Lower lobe of right lung (tissue), 2 donors: ENCODE measurements around the gene TFE3. TPM values are rescaled to one million over a fixed set of nuclear protein-coding genes. Genes with fewer than 3 reads are reported as not detected.
A peak's percentile ranks its signal among the peaks of the same experiment; 100 is the strongest.

Source experiments
- ATAC-seq, 2 donors: fragments of 200-7000 bp; cut with Tn5 transposase; one replicate each; pipeline ENCODE4 v1.9.1; 2020 to 2022; ENCODE audit warnings: mild to moderate bottlenecking in 2 of 2, moderate library complexity in 2 of 2
- DNase-seq: peaks from one replicate; pipeline ENCODE4 v3.0.0-alpha.2; 2020
- H3K27ac ChIP-seq: fragments of 200-600 bp; one replicate; pipeline ENCODE4 v1.8.0; 2022
- H3K27me3 ChIP-seq: fragments of 200-600 bp; one replicate; pipeline ENCODE4 v1.8.0; 2022; ENCODE audit warnings: low read depth
- H3K36me3 ChIP-seq: fragments of 200-600 bp; one replicate; pipeline ENCODE4 v1.8.0; 2022; ENCODE audit warnings: mild to moderate bottlenecking
- H3K4me1 ChIP-seq: fragments of 200-600 bp; one replicate; pipeline ENCODE4 v1.8.0; 2022
- H3K4me3 ChIP-seq: fragments of 200-600 bp; one replicate; pipeline ENCODE4 v1.8.0; 2022; ENCODE audit warnings: mild to moderate bottlenecking
- H3K9me3 ChIP-seq: fragments of 200-600 bp; one replicate; pipeline ENCODE4 v1.8.0; 2022
- intact Hi-C: fragments of 100-400 bp; cut with DNase I; formaldehyde crosslinking; loops from one replicate; pipeline ENCODE4 v1.11.0; 2022
- total RNA-seq: library from RNA; stranded (reverse); fragmentation: NEBNext Ultra II Directional; extraction: Animal tissue kit (Norgen Biotek cat#: 25700); gene quantifications from one replicate; pipeline ENCODE4 v1.2.1, GENCODE V29; 2021
- TF ChIP-seq, protein P1 (sequence below): fragments of 200-600 bp; IDR thresholded peaks from one replicate; pipeline ENCODE4 v1.8.0; 2022; ENCODE audit warnings: antibody characterized with exemption, mild to moderate bottlenecking
- donor health status: DM: no; HTN: yes; CAD: no; lungs with severe emphysema.

The TFE3 gene
- total RNA-seq, 1 donor from 2014 or later, result 51.4 TPM

- DNase-seq (no peak), ATAC-seq (no peak)
- no peaks in the 10 kb centered on the region for H3K4me1 ChIP-seq
- no peak overlapping the region for H3K27ac ChIP-seq
- TF ChIP-seq, protein P1, sequence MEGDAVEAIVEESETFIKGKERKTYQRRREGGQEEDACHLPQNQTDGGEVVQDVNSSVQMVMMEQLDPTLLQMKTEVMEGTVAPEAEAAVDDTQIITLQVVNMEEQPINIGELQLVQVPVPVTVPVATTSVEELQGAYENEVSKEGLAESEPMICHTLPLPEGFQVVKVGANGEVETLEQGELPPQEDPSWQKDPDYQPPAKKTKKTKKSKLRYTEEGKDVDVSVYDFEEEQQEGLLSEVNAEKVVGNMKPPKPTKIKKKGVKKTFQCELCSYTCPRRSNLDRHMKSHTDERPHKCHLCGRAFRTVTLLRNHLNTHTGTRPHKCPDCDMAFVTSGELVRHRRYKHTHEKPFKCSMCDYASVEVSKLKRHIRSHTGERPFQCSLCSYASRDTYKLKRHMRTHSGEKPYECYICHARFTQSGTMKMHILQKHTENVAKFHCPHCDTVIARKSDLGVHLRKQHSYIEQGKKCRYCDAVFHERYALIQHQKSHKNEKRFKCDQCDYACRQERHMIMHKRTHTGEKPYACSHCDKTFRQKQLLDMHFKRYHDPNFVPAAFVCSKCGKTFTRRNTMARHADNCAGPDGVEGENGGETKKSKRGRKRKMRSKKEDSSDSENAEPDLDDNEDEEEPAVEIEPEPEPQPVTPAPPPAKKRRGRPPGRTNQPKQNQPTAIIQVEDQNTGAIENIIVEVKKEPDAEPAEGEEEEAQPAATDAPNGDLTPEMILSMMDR, result no peak
- H3K9me3 ChIP-seq, result no peaks in the 10 kb centered on the region
- H3K4me3 ChIP-seq, result no peak overlapping the region
- no peaks in the 10 kb centered on the region for H3K27me3 ChIP-seq
- H3K36me3 ChIP-seq, result peaks cover under 1% of the 10 kb centered on the region
- intact Hi-C loops, result no loop called here
These were observed 39.5 kb downstream of the TFE3 start for GRCh38 chrX:49003696-49004095.

DNA sequence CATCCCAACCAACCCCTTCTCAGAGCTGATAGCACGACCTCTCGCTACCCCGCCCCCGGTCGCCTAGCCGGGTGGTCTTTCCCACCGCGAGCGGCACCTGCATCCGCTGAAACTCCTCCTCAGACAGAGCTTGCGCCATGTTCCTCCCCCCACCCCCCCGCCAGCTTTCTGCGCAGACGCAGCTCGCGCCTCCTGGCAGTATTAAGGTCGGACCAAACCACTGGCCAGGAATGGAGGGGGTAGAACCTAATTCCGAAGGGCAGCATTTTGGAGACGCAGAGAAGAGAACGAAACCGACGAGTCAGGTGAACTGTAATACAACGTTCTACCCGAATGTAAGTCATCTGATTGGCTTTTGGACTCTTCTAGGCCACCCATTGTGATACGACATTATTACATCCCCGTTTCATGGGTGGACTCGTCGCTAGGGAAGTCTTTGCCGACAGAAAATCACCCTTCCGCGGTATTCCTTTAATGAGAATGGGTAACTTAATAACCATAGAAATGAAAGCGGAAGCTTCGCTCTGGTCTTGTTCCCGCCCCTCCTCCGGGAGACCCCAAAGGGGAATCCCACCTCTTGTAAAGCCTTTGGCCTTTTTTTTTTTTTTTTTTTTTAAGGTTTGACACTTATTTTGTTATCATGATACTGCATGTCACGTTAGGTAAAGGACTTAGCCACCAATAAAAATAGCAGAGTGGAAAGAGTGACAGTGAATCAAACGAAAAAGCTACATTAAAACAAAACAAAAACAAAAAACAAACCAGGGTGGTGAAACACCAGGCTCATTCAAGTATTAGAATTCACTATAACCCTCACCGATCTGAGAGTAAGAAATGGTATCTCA, 40.8 kb downstream of the TFE3 start, which contains the start of gene GRIPAP1:
TSS of gene GRIPAP1 (minus strand) at position 174 of the 845 bp plus-strand sequence. CDS start at position 139, 35 bp downstream.
- peak; percentile 67 for DNase-seq
- ATAC-seq, result peak; percentile 96 to 97
- Histone ChIP-seq H3K27ac (peak within 1 kb of the TSS; percentile 88), H3K4me3 (peak within 1 kb of the TSS; percentile 74), H3K36me3 (peaks cover 11% of the 10 kb centered on the region), H3K4me1 (no peaks in the 10 kb centered on the region), H3K27me3 (no peaks in the 10 kb centered on the region), H3K9me3 (no peaks in the 10 kb centered on the region)
- TF ChIP-seq, protein P1, result no peak
- intact Hi-C loops, result no loop called here

DNA sequence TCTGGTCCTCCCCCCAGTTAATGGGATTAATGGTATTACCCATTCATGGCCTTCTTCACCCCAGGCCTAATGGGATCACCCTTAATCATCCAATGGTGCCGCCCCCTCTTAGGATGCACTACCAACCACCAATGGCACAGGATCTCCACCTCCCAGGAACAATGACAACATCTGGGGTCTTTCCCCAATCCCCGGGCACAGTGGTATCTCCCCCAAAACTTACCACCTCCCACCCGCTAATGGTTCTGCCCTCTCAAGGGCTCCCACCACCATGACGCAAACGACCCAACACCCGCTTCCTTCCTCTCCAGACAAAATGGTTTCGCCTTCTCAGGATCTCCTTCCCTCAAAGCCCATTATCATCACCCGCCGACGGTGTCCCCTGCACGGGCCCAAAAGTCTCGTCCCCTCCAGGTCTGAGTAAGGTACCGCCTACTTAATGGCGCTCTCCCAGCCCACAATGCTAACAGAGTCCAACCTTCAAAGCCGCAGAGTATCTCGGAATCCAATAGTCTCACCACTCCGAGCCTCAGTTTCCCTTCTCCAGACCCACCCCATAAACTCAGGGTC, 41.6 kb downstream of the TFE3 start:
- Histone ChIP-seq H3K27ac (peak overlapping the region; percentile 88), H3K27me3 (no peaks in the 10 kb centered on the region), H3K9me3 (no peaks in the 10 kb centered on the region), H3K4me1 (no peaks in the 10 kb centered on the region), H3K36me3 (peaks cover 18% of the 10 kb centered on the region), H3K4me3 (peak overlapping the region; percentile 74)
- DNase-seq, result peak; percentile 43
- intact Hi-C loops, result no loop called here
- TF ChIP-seq, protein P1, result no peak
- peak; percentile 52 to 59 for ATAC-seq

DNA sequence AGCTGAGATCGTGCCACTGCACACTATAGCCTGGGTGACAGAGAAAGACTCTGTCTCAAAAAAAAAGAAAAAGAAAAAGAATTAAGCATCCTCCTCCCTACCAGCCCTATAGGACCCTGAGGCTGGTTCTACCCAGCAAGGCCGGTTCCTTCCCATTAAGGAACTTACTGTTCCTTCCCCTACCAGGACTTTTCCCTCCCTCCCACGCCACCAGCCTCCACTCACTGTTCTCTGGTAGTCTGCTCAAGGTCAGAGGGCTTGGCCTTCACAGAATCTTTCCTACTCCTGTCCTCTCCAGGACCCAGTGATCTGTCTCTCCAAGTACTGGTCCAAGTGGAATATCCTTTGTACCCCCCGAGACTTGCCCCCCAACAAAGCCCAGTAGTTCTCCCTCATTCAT, 42.5 kb downstream of the TFE3 start:
- no peak overlapping the region for H3K4me3 ChIP-seq
- no peak for DNase-seq
- intact Hi-C loops, result no loop called here

DNA sequence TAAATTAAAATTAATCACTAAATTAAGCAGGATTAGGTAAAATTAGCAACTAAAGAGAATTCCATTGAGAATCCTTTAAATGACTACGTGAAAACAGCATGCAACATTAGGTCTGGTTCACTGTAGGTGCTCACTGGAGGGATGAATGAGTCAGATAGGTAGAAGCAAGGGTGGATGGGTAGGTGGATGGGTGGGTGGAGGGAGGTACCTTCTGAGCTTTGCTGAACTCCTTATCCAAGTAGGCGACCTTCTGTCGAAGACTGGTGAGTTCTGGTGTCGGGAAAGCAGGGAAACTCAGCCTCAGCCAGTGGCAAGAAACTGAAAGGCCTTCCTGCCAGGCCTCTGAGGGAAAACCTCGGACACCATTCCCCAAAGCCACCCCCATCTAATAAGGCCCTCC, 44.1 kb downstream of the TFE3 start:
- no peak for ATAC-seq
- intact Hi-C loops, result no loop called here
- TF ChIP-seq, protein P1, result no peak
- Histone ChIP-seq H3K36me3 (peaks cover 28% of the 10 kb centered on the region), H3K4me1 (no peaks in the 10 kb centered on the region), H3K9me3 (no peaks in the 10 kb centered on the region), H3K27ac (no peak overlapping the region), H3K4me3 (no peak overlapping the region), H3K27me3 (no peaks in the 10 kb centered on the region)
- no peak for DNase-seq

More for the DNA sequence above, 42.5 kb downstream of the TFE3 start:
- Histone ChIP-seq H3K27me3 (no peaks in the 10 kb centered on the region), H3K27ac (no peak overlapping the region), H3K9me3 (no peaks in the 10 kb centered on the region), H3K36me3 (peaks cover 27% of the 10 kb centered on the region), H3K4me1 (no peaks in the 10 kb centered on the region)
- TF ChIP-seq, protein P1, result no peak
- ATAC-seq, result no peak
